Measurements from ENCODE around the gene DAB2. TPM values are rescaled to one million over a fixed set of nuclear protein-coding genes. Genes with fewer than 3 reads are reported as not detected.
"Not testable (repeated sequence)": the region's sequence is repeated elsewhere in the genome, so short reads cannot be mapped to it uniquely, and the experiment has no call there.

Gene DAB2
- total and polyA plus RNA-seq, 2 donors = 17.7 to 28.1 TPM

DNA sequence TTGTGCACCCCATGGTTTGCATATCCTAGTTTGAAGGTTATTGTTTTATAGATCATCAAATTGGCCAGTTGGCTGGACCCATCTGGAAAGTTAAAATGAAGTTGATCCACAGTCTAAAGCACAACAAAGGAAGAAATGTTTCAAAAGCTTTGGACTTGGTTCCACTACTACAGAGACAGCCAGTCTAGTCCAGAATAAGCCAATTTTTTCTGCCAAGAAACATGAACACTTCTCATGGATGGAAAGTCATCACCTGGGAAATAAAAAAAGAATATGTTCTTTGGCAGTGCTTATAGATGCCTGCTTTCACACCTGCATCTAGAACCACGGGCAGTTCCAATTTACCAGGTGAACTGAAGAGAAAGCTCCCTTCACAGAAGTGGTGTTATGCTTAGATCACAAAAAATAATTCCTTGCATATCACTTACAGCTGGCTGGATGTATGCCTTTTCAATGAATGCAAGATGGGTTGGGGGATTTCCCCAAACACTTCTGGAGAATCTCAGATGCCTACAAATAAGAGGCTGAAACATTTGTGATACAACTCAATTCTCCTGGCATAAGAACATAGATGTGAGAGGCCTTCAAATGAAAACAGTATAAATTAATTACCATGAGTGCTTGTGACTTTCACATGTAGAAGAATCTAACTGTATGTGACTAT is 87.4 kb downstream of the DAB2 start:
- no peaks in the 10 kb centered on the region for H3K9me3 ChIP-seq (ENCODE audit: control insufficient read depth in 2 of 2, insufficient read depth in 1 of 2, low read length in 1 of 2)
- no peak overlapping the region for H3K27ac ChIP-seq (ENCODE audit: low read depth in 1 of 2, low read length in 1 of 2)
- WGBS = 93% methylated on average over 1 of the region's 1 CpG

DNA sequence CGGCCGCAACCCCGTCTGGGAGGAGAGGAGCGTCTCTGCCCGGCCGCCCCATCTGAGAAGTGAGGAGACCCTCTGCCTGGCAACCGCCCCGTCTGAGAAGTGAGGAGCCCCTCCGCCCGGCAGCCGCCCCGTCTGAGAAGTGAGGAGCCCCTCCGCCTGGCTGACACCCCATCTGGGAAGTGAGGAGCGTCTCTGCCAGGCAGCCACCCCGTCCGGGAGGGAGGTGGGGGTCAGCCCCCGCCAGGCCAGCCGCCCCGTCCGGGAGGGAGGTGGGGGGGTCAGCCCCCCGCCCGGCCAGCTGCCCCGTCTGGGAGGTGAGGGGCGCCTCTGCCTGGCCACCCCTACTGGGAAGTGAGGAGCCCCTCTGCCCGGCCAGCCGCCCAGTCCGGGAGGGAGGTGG is 90.5 kb downstream of the DAB2 start:
- H3K27me3 ChIP-seq (ENCODE audit: control insufficient read depth in 2 of 2, insufficient read depth in 1 of 2, low read length in 1 of 2); H3K9me3 ChIP-seq (ENCODE audit: control insufficient read depth in 2 of 2, insufficient read depth in 1 of 2, low read length in 1 of 2); H3K27ac ChIP-seq (ENCODE audit: low read depth in 1 of 2, low read length in 1 of 2); DNase-seq (ENCODE audit: low read depth in 6 of 9, low spot score in 9 of 9); H3K36me3 ChIP-seq (ENCODE audit: control insufficient read depth in 2 of 2, insufficient read depth in 2 of 2, low read length in 1 of 2); H3K4me1 ChIP-seq (ENCODE audit: control insufficient read depth in 2 of 2, insufficient read depth in 2 of 2, low read length in 2 of 2); H3K4me3 ChIP-seq (ENCODE audit: low read length in 2 of 2): not testable (repeated sequence)
- WGBS = 96% methylated on average over 27 of the region's 27 CpGs

More for the DNA sequence above, 87.4 kb downstream of the DAB2 start:
- Histone ChIP-seq H3K27me3 (ENCODE audit: control insufficient read depth in 2 of 2, insufficient read depth in 1 of 2, low read length in 1 of 2) (no peaks in the 10 kb centered on the region), H3K4me3 (ENCODE audit: low read length in 2 of 2) (no peak overlapping the region), H3K36me3 (ENCODE audit: control insufficient read depth in 2 of 2, insufficient read depth in 2 of 2, low read length in 1 of 2) (no peaks in the 10 kb centered on the region), H3K4me1 (ENCODE audit: control insufficient read depth in 2 of 2, insufficient read depth in 2 of 2, low read length in 2 of 2) (peaks cover 0 to 2% of the 10 kb centered on the region in 2 donors)
- DNase-seq (ENCODE audit: low read depth in 6 of 9, low spot score in 9 of 9) = no peak

DNA sequence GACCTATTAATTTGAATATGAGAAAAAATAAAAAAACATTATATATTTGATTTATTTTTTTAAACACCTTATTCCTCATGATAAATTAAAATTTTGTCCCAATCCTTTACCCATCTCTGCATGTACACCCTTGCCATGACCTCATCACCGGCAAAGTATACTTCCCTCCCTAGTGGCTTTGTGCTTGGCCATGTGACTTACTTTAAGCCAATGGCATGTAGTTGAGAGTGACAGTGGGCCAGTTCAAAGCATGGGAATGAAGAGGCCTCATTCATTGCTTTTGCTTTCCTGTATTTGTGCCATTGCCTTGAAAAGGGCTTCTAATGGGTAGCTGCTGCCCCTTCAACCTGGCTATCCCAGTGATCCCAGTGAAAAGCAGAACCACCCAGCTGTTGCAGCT is 91.7 kb downstream of the DAB2 start:
- Histone ChIP-seq H3K36me3 (ENCODE audit: control insufficient read depth in 2 of 2, insufficient read depth in 2 of 2, low read length in 1 of 2) (no peaks in the 10 kb centered on the region), H3K27me3 (ENCODE audit: control insufficient read depth in 2 of 2, insufficient read depth in 1 of 2, low read length in 1 of 2) (no peaks in the 10 kb centered on the region), H3K9me3 (ENCODE audit: control insufficient read depth in 2 of 2, insufficient read depth in 1 of 2, low read length in 1 of 2) (no peaks in the 10 kb centered on the region), H3K4me3 (ENCODE audit: low read length in 2 of 2) (no peak overlapping the region), H3K4me1 (ENCODE audit: control insufficient read depth in 2 of 2, insufficient read depth in 2 of 2, low read length in 2 of 2) (peaks cover 0 to 2% of the 10 kb centered on the region in 2 donors), H3K27ac (ENCODE audit: low read depth in 1 of 2, low read length in 1 of 2) (no peak overlapping the region)
- WGBS = 100% methylated on average over 1 of the region's 1 CpG
- DNase-seq (ENCODE audit: low read depth in 6 of 9, low spot score in 9 of 9) = no peak

DNA sequence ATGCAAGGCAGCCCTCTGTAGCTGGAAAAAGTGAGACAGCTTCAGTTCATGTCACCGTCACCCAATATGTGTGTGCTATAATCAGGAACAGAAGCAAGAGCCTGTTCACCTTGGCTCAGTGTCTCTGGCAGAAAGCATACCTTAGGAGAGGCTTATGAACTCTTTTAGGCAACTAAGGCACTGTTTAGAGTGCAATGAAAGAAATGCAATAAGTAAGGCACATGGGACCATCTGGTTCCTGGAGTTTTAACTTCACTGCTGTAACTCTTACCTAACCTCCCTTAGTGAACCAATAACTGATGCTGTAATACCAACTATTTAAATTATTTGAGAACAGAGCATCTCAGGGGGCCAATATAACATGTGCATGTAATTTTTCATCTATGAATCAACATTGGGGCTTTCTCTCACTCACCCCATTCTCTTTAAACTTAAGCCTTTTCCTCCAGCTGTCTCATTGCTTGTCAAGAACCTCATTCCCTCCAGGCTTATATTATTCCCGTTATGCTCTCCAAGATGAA is 92.9 kb downstream of the DAB2 start:
- H3K4me1 ChIP-seq (ENCODE audit: control insufficient read depth in 2 of 2, insufficient read depth in 2 of 2, low read length in 2 of 2) = no peaks in the 10 kb centered on the region
- no peak overlapping the region for H3K4me3 ChIP-seq (ENCODE audit: low read length in 2 of 2)
- no peaks in the 10 kb centered on the region for H3K27me3 ChIP-seq (ENCODE audit: control insufficient read depth in 2 of 2, insufficient read depth in 1 of 2, low read length in 1 of 2)
- DNase-seq (ENCODE audit: low read depth in 6 of 9, low spot score in 9 of 9) = no peak
- no peak overlapping the region for H3K27ac ChIP-seq (ENCODE audit: low read depth in 1 of 2, low read length in 1 of 2)
- H3K36me3 ChIP-seq (ENCODE audit: control insufficient read depth in 2 of 2, insufficient read depth in 2 of 2, low read length in 1 of 2) = no peaks in the 10 kb centered on the region
- 97% methylated on average over 2 of the region's 2 CpGs for WGBS
- H3K9me3 ChIP-seq (ENCODE audit: control insufficient read depth in 2 of 2, insufficient read depth in 1 of 2, low read length in 1 of 2) = no peaks in the 10 kb centered on the region

DNA sequence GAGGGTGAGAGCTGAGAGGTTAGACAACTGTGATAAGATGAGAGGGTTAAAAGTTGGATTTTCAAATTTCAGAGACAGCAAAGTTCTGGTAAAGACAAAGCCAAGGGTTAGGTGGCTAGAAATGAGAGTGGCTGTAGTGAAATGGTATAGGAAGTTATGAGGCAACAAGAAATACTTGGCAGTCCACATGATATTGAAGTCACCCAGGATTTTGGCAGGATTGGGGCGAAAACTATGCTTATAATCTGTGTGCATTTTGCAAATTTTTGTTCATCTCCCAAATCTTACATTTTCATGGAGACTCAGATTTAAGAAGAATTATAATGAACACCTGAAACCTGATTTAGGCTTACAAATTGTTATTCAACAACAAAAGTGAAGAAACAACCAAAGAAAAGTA is 96.0 kb downstream of the DAB2 start:
- DNase-seq (ENCODE audit: low read depth in 6 of 9, low spot score in 9 of 9) = no peak
- 96% methylated on average over 1 of the region's 1 CpG for WGBS
- Histone ChIP-seq H3K36me3 (ENCODE audit: control insufficient read depth in 2 of 2, insufficient read depth in 2 of 2, low read length in 1 of 2) (no peaks in the 10 kb centered on the region), H3K9me3 (ENCODE audit: control insufficient read depth in 2 of 2, insufficient read depth in 1 of 2, low read length in 1 of 2) (no peaks in the 10 kb centered on the region), H3K4me1 (ENCODE audit: control insufficient read depth in 2 of 2, insufficient read depth in 2 of 2, low read length in 2 of 2) (no peaks in the 10 kb centered on the region), H3K27ac (ENCODE audit: low read depth in 1 of 2, low read length in 1 of 2) (no peak overlapping the region), H3K4me3 (ENCODE audit: low read length in 2 of 2) (no peak overlapping the region), H3K27me3 (ENCODE audit: control insufficient read depth in 2 of 2, insufficient read depth in 1 of 2, low read length in 1 of 2) (no peaks in the 10 kb centered on the region)

DNA sequence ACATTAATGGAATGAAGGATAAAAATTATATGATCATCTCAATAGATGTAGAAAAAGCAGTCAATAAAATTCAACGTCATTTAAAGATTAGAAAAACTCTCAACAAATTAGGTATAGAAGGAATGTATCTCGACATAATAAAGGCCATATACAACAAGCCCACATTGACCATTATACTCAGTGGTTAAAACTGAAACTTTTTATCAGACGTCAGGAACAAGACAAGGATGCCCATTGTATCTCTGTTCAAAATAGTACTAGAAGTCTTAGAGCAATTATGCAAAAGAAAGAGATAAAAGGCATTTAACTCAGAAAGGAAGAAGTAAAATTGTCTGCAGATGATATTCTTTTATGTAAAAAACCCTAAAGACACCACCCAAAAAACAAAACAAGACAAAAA is 101.2 kb downstream of the DAB2 start:
- Histone ChIP-seq H3K9me3 (ENCODE audit: control insufficient read depth in 2 of 2, insufficient read depth in 1 of 2, low read length in 1 of 2) (no peaks in the 10 kb centered on the region), H3K4me1 (ENCODE audit: control insufficient read depth in 2 of 2, insufficient read depth in 2 of 2, low read length in 2 of 2) (no peaks in the 10 kb centered on the region), H3K36me3 (ENCODE audit: control insufficient read depth in 2 of 2, insufficient read depth in 2 of 2, low read length in 1 of 2) (no peaks in the 10 kb centered on the region), H3K27ac (ENCODE audit: low read depth in 1 of 2, low read length in 1 of 2) (no peak overlapping the region), H3K27me3 (ENCODE audit: control insufficient read depth in 2 of 2, insufficient read depth in 1 of 2, low read length in 1 of 2) (no peaks in the 10 kb centered on the region), H3K4me3 (ENCODE audit: low read length in 2 of 2) (no peak overlapping the region)
- no peak for DNase-seq (ENCODE audit: low read depth in 6 of 9, low spot score in 9 of 9)
- WGBS = 94% methylated on average over 3 of the region's 3 CpGs

Other genes with a start within 250 kb of the DAB2 start
- gene FYB1, start 205.4 kb downstream of the DAB2 start, total RNA-seq = 71.8 TPM
- gene FYB1, start 205.4 kb downstream of the DAB2 start, polyA plus RNA-seq = 52.9 TPM
- 0.19 TPM for gene C9, start 60.5 kb downstream of the DAB2 start, total RNA-seq
- gene C9, start 60.5 kb downstream of the DAB2 start, polyA plus RNA-seq = 0.05 TPM

Measured in thymus (tissue), 11 donors.